Trophoblast cell (in vitro differentiated cells and primary cell): ENCODE data around the gene CDC34.

ENCODE experiments used
- DNase-seq, 2 donors: peaks; one replicate each; pipeline ENCODE4 v3.0.0-alpha.2; 2016
- H2AFZ ChIP-seq: 2 replicates; pipeline ENCODE4 v1.6.1; 2013; ENCODE audit warnings: low read length, moderate library complexity, mild to moderate bottlenecking; ENCODE audit not compliant: insufficient read depth, poor library complexity
- H2AK5ac ChIP-seq: 2 replicates; pipeline ENCODE4 v1.6.1; 2013; ENCODE audit warnings: mild to moderate bottlenecking, low read length
- H2BK120ac ChIP-seq: 2 replicates; pipeline ENCODE4 v1.6.1; 2013; ENCODE audit warnings: low read length, mild to moderate bottlenecking, moderate library complexity; ENCODE audit not compliant: insufficient read depth, poor library complexity
- H2BK12ac ChIP-seq: 2 replicates; pipeline ENCODE4 v1.6.1; 2013; ENCODE audit warnings: mild to moderate bottlenecking, low read length, moderate library complexity
- H2BK5ac ChIP-seq: 2 replicates; pipeline ENCODE4 v1.6.1; 2013; ENCODE audit warnings: low read length, low read depth, moderate library complexity, mild to moderate bottlenecking; ENCODE audit not compliant: poor library complexity
- H3K14ac ChIP-seq: 2 replicates; pipeline ENCODE4 v1.6.1; 2013; ENCODE audit warnings: mild to moderate bottlenecking, low read length
- H3K18ac ChIP-seq: 2 replicates; pipeline ENCODE4 v1.6.1; 2013; ENCODE audit warnings: mild to moderate bottlenecking, low read length
- H3K23ac ChIP-seq: 2 replicates; pipeline ENCODE4 v1.6.1; 2013; ENCODE audit warnings: low read length
- H3K27ac ChIP-seq: 2 replicates; pipeline ENCODE4 v1.5.1; 2013; ENCODE audit warnings: low read depth, mild to moderate bottlenecking, inconsistent platforms, low read length, moderate library complexity
- H3K27me3 ChIP-seq: 2 replicates; pipeline ENCODE4 v1.6.1; 2013; ENCODE audit warnings: inconsistent platforms, mild to moderate bottlenecking, low read length, moderate library complexity; ENCODE audit not compliant: insufficient read depth
- H3K36me3 ChIP-seq, 2 experiments: 1 replicate in 1 of 2; 2 replicates in 1 of 2; pipeline ENCODE4 v1.6.1; 2013; ENCODE audit warnings: low read length in 2 of 2, mild to moderate bottlenecking in 2 of 2, moderate library complexity in 1 of 2; ENCODE audit not compliant: insufficient read depth in 2 of 2, control insufficient read depth in 1 of 2
- H3K4ac ChIP-seq: 2 replicates; pipeline ENCODE4 v1.6.1; 2013; ENCODE audit warnings: low read depth, mild to moderate bottlenecking, low read length, moderate library complexity
- H3K4me1 ChIP-seq, 2 experiments: 1 replicate in 1 of 2; 2 replicates in 1 of 2; pipeline ENCODE4 v1.6.1; 2013; ENCODE audit warnings: low read length in 2 of 2, mild to moderate bottlenecking in 2 of 2, moderate library complexity in 1 of 2; ENCODE audit not compliant: insufficient read depth in 2 of 2, control insufficient read depth in 1 of 2
- H3K4me2 ChIP-seq: 2 replicates; pipeline ENCODE4 v1.6.1; 2013; ENCODE audit warnings: inconsistent platforms, mild to moderate bottlenecking, low read length, moderate library complexity
- H3K4me3 ChIP-seq: 2 replicates; pipeline ENCODE4 v1.5.1; 2013; ENCODE audit warnings: mild to moderate bottlenecking, low read depth, low read length, inconsistent platforms
- H3K79me1 ChIP-seq: one replicate; pipeline ENCODE4 v1.6.1; 2013; ENCODE audit warnings: low read length
- H3K79me2 ChIP-seq: 2 replicates; pipeline ENCODE4 v1.6.1; 2013; ENCODE audit warnings: low read length, mild to moderate bottlenecking; ENCODE audit not compliant: control insufficient read depth, insufficient read depth, poor library complexity
- H3K9ac ChIP-seq: 2 replicates; pipeline ENCODE4 v1.6.1; 2013; ENCODE audit warnings: mild to moderate bottlenecking, low read length
- H3K9me3 ChIP-seq: 2 replicates; pipeline ENCODE4 v1.6.1; 2013; ENCODE audit warnings: low read depth, mild to moderate bottlenecking, control low read depth, inconsistent platforms, low read length; ENCODE audit not compliant: insufficient read depth
- H4K12ac ChIP-seq: 2 replicates; pipeline ENCODE4 v1.6.1; 2013; ENCODE audit warnings: low read depth, mild to moderate bottlenecking, low read length, moderate library complexity
- H4K8ac ChIP-seq: 2 replicates; pipeline ENCODE4 v1.6.1; 2013; ENCODE audit warnings: low read depth, mild to moderate bottlenecking, low read length, moderate library complexity
- H4K91ac ChIP-seq: one replicate; pipeline ENCODE4 v1.6.1; 2013; ENCODE audit warnings: low read depth, mild to moderate bottlenecking, low read length, moderate library complexity
- WGBS: extraction: QIAGEN DNeasy Blood & Tissue Kit; methylation state at CpG from one replicate; pipeline ENCODE4 v1.1.7; 2013; ENCODE audit warnings: missing lambda C conversion rate; ENCODE audit not compliant: insufficient read length, insufficient coverage; ENCODE audit errors: extremely low coverage; 5-methylcytosine and 5-hydroxymethylcytosine counted together

CDC34 gene

DNA sequence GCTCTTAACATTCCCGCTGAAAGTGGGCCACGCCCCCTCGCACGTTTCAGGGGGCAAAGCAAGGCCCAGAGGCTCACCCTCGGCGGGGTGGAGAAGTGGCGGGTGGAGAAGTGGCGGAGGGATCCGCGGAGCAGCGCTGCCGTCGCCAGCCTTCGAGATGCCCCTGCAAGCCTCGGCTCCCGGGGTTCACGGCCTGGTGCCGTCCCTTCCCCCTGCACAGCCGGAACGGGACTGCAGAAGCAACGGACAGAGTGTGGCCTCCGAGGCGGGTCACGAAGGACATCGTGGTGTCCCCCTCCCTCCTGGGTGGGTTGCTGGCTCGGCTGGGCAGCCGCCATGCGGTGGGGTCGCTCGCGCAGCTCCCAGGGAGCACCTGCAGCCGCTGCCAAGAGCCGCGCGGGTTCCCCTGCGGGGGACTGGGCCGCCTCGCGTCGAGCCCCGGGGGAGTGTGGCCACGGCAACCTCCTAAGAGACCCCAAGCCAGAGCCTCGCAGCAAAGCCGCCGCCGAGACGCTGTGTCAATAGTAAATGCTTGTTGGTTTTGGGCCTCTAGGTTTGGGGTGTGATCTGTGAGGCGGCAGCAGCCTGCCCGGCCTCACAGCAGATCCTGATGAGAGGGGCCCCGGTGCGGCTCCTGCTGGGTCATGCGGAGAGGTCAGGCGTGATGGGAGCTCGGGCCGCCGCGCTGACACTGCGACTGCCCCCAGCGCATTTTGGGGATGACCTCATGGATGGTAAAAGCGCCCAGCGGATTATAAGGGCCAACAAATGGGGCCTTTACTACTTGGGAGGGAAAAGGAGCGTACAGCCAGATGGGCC is 18.8 kb upstream of the CDC34 start:
- Histone ChIP-seq H3K9ac (no peak overlapping the region), H3K9me3 (peaks cover 3% of the 10 kb centered on the region), H3K14ac (no peak overlapping the region), H3K27me3 (no peaks in the 10 kb centered on the region), H3K36me3 (peaks cover 11 to 15% of the 10 kb centered on the region in 2 experiments), H3K4ac (no peak overlapping the region), H3K4me3 (no peak overlapping the region), H4K91ac (no peak overlapping the region), H3K27ac (no peak overlapping the region), H3K4me1 (peaks cover 22 to 32% of the 10 kb centered on the region in 2 experiments), H3K79me1 (peaks cover 6% of the 10 kb centered on the region), H2BK5ac (no peak overlapping the region), H2BK120ac (no peak overlapping the region), H3K79me2 (no peaks in the 10 kb centered on the region), H3K4me2 (no peak overlapping the region), H4K8ac (no peak overlapping the region), H2AK5ac (no peak overlapping the region), H2AFZ (no peak overlapping the region), H3K18ac (no peak overlapping the region), H4K12ac (no peak overlapping the region), H3K23ac (no peak overlapping the region), H2BK12ac (no peak overlapping the region)
- no CpG with 5 or more reads among the region's 62 CpGs for WGBS
- DNase-seq, result no peak

DNA sequence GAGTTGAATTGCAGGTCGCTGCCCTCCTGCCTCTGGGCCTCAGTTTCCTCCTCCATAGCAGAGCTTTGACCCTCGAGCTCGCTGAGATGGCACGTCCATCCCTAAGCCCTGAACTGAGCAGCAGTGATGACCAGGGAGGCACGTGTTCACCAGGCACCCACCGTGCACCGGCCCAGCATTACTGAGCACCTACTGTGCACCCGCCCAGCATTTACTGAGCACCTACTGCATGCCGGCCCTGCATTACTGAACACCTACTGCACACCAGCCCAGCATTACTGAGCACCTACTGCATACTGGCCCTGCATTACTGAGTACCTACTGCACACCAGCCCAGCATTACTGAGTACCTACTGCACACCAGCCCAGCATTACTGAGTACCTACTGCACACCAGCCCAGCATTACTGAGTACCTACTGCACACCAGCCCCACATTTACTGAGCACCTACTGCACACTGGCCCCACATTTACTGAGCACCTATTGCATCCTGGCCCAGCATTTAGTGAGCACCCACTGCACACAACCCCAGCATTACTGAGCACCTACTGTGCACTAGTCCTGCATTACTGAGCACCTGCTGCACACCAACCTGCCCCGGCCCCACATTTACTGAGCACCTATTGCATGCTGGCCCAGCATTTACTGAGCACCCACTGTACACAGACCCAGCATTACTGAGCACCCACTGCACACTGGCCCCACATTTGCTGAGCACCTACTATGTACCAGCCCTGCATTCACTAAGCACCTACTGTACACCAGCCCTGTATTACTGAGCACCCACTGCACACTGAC is 18.0 kb upstream of the CDC34 start:
- peaks cover 3% of the 10 kb centered on the region for H3K9me3 ChIP-seq
- H3K4ac ChIP-seq, result no peak overlapping the region
- H3K79me2 ChIP-seq, result no peaks in the 10 kb centered on the region
- no peak overlapping the region for H2AK5ac ChIP-seq
- H3K27ac ChIP-seq, result no peak overlapping the region
- H2BK12ac ChIP-seq, result no peak overlapping the region
- H3K4me2 ChIP-seq, result no peak overlapping the region
- H3K27me3 ChIP-seq, result no peaks in the 10 kb centered on the region
- peak overlapping the region; percentile 38 for H3K4me3 ChIP-seq
- no peak overlapping the region for H4K8ac ChIP-seq
- H3K79me1 ChIP-seq, result peaks cover 6% of the 10 kb centered on the region
- H2BK5ac ChIP-seq, result no peak overlapping the region
- H2AFZ ChIP-seq, result no peak overlapping the region
- H3K36me3 ChIP-seq, result peaks cover 11 to 15% of the 10 kb centered on the region in 2 experiments
- H3K23ac ChIP-seq, result no peak overlapping the region
- no peak for DNase-seq
- no peak overlapping the region for H4K91ac ChIP-seq
- H3K9ac ChIP-seq, result no peak overlapping the region
- H3K14ac ChIP-seq, result no peak overlapping the region
- H2BK120ac ChIP-seq, result no peak overlapping the region
- H3K4me1 ChIP-seq, result peaks cover 15 to 25% of the 10 kb centered on the region in 2 experiments
- WGBS, result no CpG with 5 or more reads among the region's 10 CpGs
- H4K12ac ChIP-seq, result no peak overlapping the region
- H3K18ac ChIP-seq, result no peak overlapping the region

DNA sequence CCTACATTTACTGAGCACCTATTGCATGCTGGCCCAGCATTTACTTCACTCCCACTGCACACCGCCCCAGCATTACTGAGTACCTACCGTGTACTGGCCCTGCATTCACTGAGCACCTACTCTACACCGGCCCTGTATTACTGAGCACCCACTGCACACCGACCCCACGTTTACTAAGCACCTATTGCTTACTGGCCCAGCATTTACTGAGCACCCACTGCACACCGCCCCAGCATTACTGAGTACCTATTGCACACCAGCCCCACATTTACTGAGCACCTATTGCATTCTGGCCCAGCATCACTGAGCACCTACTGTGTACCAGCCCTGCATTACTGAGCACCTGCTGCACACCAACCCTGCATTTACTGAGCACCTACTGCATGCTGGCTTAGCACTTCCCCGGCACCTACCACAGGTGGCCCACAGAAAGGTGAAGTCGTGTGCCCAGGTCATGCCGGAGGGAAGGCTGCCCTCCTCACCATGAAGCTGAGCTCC is 17.3 kb upstream of the CDC34 start:
- Histone ChIP-seq H3K4ac (no peak overlapping the region), H3K27ac (no peak overlapping the region), H3K9ac (no peak overlapping the region), H3K23ac (no peak overlapping the region), H2BK12ac (no peak overlapping the region), H4K91ac (no peak overlapping the region), H3K18ac (no peak overlapping the region), H3K9me3 (peaks cover 3% of the 10 kb centered on the region), H3K14ac (no peak overlapping the region), H3K4me3 (peak overlapping the region; percentile 38), H3K79me1 (peaks cover 6% of the 10 kb centered on the region), H3K36me3 (peaks cover 12 to 15% of the 10 kb centered on the region in 2 experiments), H3K4me1 (peaks cover 15 to 27% of the 10 kb centered on the region in 2 experiments), H2BK5ac (no peak overlapping the region), H2AFZ (no peak overlapping the region), H4K12ac (no peak overlapping the region), H2AK5ac (no peak overlapping the region), H3K4me2 (no peak overlapping the region), H2BK120ac (no peak overlapping the region), H3K27me3 (no peaks in the 10 kb centered on the region), H4K8ac (no peak overlapping the region), H3K79me2 (no peaks in the 10 kb centered on the region)
- no peak for DNase-seq
- no CpG with 5 or more reads among the region's 9 CpGs for WGBS

DNA sequence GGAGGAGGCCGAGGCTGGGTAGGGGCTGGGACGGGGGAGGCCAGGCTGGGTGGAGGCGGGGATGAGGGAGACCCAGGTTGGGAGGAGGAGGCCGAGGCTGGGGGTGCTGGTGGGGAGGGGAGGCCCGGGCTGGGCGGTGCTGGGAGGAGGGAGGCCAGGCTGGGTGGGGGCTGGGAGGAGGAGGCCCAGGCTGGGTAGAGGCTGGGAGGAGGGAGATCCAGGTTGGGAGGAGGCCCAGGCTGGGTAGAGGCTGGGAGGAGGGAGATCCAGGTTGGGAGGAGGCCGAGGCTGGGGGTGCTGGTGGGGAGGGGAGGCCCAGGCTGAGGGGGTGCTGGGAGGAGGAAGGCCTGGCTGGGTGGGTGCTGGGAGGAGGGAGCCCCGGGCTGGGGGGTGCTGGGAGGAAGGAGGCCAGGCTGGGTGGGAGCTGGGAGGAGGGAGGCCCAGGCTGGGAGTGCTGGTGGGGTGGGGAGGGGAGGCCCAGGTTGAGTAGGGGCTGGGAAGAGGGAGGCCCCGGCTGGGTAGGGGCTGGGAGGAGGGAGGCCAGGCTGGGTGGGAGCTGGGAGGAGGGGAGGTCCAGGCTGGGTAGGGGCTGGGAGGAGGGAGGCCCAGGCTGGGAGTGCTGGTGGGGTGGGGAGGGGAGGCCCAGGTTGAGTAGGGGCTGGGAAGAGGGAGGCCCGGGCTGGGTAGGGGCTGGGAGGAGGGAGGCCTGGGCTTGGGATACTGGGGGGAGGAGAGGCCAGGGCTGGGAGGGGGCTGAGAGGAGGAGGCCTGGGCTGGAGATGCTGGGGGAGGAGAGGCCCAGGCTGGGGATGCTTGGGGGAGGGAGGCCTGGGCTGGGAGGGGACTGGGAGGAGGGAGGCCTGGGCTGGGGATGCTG is 13.6 kb upstream of the CDC34 start:
- Histone ChIP-seq H3K27me3 (no peaks in the 10 kb centered on the region), H3K23ac (no peak overlapping the region), H3K4me2 (no peak overlapping the region), H3K9ac (no peak overlapping the region), H3K18ac (no peak overlapping the region), H3K27ac (no peak overlapping the region), H2AFZ (no peak overlapping the region), H4K91ac (no peak overlapping the region), H3K4me3 (no peak overlapping the region), H3K9me3 (peaks cover 8% of the 10 kb centered on the region), H2BK5ac (no peak overlapping the region), H3K36me3 (peaks cover 8 to 17% of the 10 kb centered on the region in 2 experiments), H4K8ac (no peak overlapping the region), H2BK12ac (no peak overlapping the region), H2AK5ac (no peak overlapping the region), H3K14ac (no peak overlapping the region), H3K79me2 (no peaks in the 10 kb centered on the region), H3K4me1 (peaks cover 4 to 12% of the 10 kb centered on the region in 2 experiments), H3K4ac (no peak overlapping the region), H4K12ac (no peak overlapping the region), H2BK120ac (no peak overlapping the region), H3K79me1 (no peaks in the 10 kb centered on the region)
- WGBS, result no CpG with 5 or more reads among the region's 10 CpGs
- DNase-seq, result no peak
